Fibroblast of lung (primary cell): ENCODE data around the gene MXRA8. TPM values are rescaled to one million over a fixed set of nuclear protein-coding genes. Genes with fewer than 3 reads are reported as not detected.

Experiments
- polyA plus RNA-seq, 2 donors: library from polyadenylated mRNA; depleted of rRNA in 1 of 2; stranded (reverse) in 1 of 2; unstranded in 1 of 2; fragments of >200 nt; gene quantifications; 2 replicates each; pipeline ENCODE4 v1.2.1, GENCODE V29; 2011 to 2012; ENCODE audit warnings: missing spikeins in 1 of 2
- total RNA-seq: library from RNA; depleted of rRNA; stranded (reverse); fragments of >200 nt; gene quantifications from 2 replicates; pipeline ENCODE4 v1.2.1, GENCODE V29; 2014

MXRA8 gene
- total and polyA plus RNA-seq, 2 donors (not counting 1 experiment from before 2014, with no cell fraction given) = 205 to 397 TPM

Other genes starting within 250 kb of the MXRA8 start
- gene C1orf159, start 242.5 kb downstream of the MXRA8 start, total RNA-seq = 3.1 and 3.3 TPM in 2 replicates
- gene C1orf159, start 242.5 kb downstream of the MXRA8 start, polyA plus RNA-seq = 2.6 and 3.4 TPM in 2 replicates
- gene TTLL10, start 184.7 kb downstream of the MXRA8 start, total RNA-seq = under 0.01 TPM in 1 of 2 replicates, not detected in the other
- not detected in 2 replicates for gene TTLL10, start 184.7 kb downstream of the MXRA8 start, polyA plus RNA-seq
- 0.77 and 1.3 TPM in 2 replicates for gene TNFRSF18, start 152.0 kb downstream of the MXRA8 start, total RNA-seq
- 0.10 TPM in 1 of 2 replicates, not detected in the other for gene TNFRSF18, start 152.0 kb downstream of the MXRA8 start, polyA plus RNA-seq
- under 0.01 and 0.17 TPM in 2 replicates for gene TNFRSF4, start 144.4 kb downstream of the MXRA8 start, total RNA-seq
- 0.05 TPM in 1 of 2 replicates, not detected in the other for gene TNFRSF4, start 144.4 kb downstream of the MXRA8 start, polyA plus RNA-seq
- gene SDF4, start 126.6 kb downstream of the MXRA8 start, total RNA-seq = 81.9 and 127 TPM in 2 replicates
- gene SDF4, start 126.6 kb downstream of the MXRA8 start, polyA plus RNA-seq = 133 and 180 TPM in 2 replicates
- 19.3 and 19.5 TPM in 2 replicates for gene B3GALT6, start 126.3 kb downstream of the MXRA8 start, total RNA-seq
- gene B3GALT6, start 126.3 kb downstream of the MXRA8 start, polyA plus RNA-seq = 15.7 and 17.9 TPM in 2 replicates
- 1.0 and 4.1 TPM in 2 replicates for gene C1QTNF12, start 111.8 kb downstream of the MXRA8 start, total RNA-seq
- 0.27 and 0.60 TPM in 2 replicates for gene C1QTNF12, start 111.8 kb downstream of the MXRA8 start, polyA plus RNA-seq
- 39.5 and 47.2 TPM in 2 replicates for gene UBE2J2, start 84.7 kb downstream of the MXRA8 start, total RNA-seq
- 32.3 and 50.9 TPM in 2 replicates for gene UBE2J2, start 84.7 kb downstream of the MXRA8 start, polyA plus RNA-seq
- gene SCNN1D, start 78.1 kb downstream of the MXRA8 start, total RNA-seq = 1.0 and 2.5 TPM in 2 replicates
- gene SCNN1D, start 78.1 kb downstream of the MXRA8 start, polyA plus RNA-seq = 0.44 TPM in 2 replicates
- 34.7 and 50.9 TPM in 2 replicates for gene ACAP3, start 50.6 kb downstream of the MXRA8 start, total RNA-seq
- gene ACAP3, start 50.6 kb downstream of the MXRA8 start, polyA plus RNA-seq = 15.3 and 15.7 TPM in 2 replicates
- 12.7 and 13.1 TPM in 2 replicates for gene PUSL1, start 50.0 kb downstream of the MXRA8 start, total RNA-seq
- gene PUSL1, start 50.0 kb downstream of the MXRA8 start, polyA plus RNA-seq = 7.1 and 9.6 TPM in 2 replicates
- gene INTS11, start 33.9 kb downstream of the MXRA8 start, total RNA-seq = 46.2 and 69.2 TPM in 2 replicates
- gene INTS11, start 33.9 kb downstream of the MXRA8 start, polyA plus RNA-seq = 44.1 and 73.0 TPM in 2 replicates
- gene CPTP, start 33.8 kb downstream of the MXRA8 start, total RNA-seq = 9.0 and 10.1 TPM in 2 replicates
- gene CPTP, start 33.8 kb downstream of the MXRA8 start, polyA plus RNA-seq = 6.0 and 6.2 TPM in 2 replicates
- 0.17 and 0.26 TPM in 2 replicates for gene TAS1R3, start 27.3 kb downstream of the MXRA8 start, total RNA-seq
- 0.01 and 0.02 TPM in 2 replicates for gene TAS1R3, start 27.3 kb downstream of the MXRA8 start, polyA plus RNA-seq
- 78.3 and 107 TPM in 2 replicates for gene DVL1, start 9.1 kb downstream of the MXRA8 start, total RNA-seq
- gene DVL1, start 9.1 kb downstream of the MXRA8 start, polyA plus RNA-seq = 9.1 and 12.5 TPM in 2 replicates
- gene AURKAIP1, start 16.7 kb upstream of the MXRA8 start, total RNA-seq = 83.2 and 85.2 TPM in 2 replicates
- gene AURKAIP1, start 16.7 kb upstream of the MXRA8 start, polyA plus RNA-seq = 42.2 and 66.9 TPM in 2 replicates
- 87.1 and 102 TPM in 2 replicates for gene CCNL2, start 40.8 kb upstream of the MXRA8 start, total RNA-seq
- gene CCNL2, start 40.8 kb upstream of the MXRA8 start, polyA plus RNA-seq = 70.5 and 116 TPM in 2 replicates
- gene MRPL20, start 48.7 kb upstream of the MXRA8 start, total RNA-seq = 80.1 and 81.7 TPM in 2 replicates
- gene MRPL20, start 48.7 kb upstream of the MXRA8 start, polyA plus RNA-seq = 150 and 188 TPM in 2 replicates
- 1.3 and 2.0 TPM in 2 replicates for gene ANKRD65, start 62.7 kb upstream of the MXRA8 start, total RNA-seq
- 0.84 and 1.9 TPM in 2 replicates for gene ANKRD65, start 62.7 kb upstream of the MXRA8 start, polyA plus RNA-seq
- gene VWA1, start 77.1 kb upstream of the MXRA8 start, total RNA-seq = 2.6 and 3.1 TPM in 2 replicates
- 1.7 and 2.5 TPM in 2 replicates for gene VWA1, start 77.1 kb upstream of the MXRA8 start, polyA plus RNA-seq
- under 0.01 and 0.17 TPM in 2 replicates for gene ATAD3C, start 91.1 kb upstream of the MXRA8 start, total RNA-seq
- gene ATAD3C, start 91.1 kb upstream of the MXRA8 start, polyA plus RNA-seq = not detected in 2 replicates
- gene ATAD3B, start 113.2 kb upstream of the MXRA8 start, total RNA-seq = 14.4 and 15.0 TPM in 2 replicates
- gene ATAD3B, start 113.2 kb upstream of the MXRA8 start, polyA plus RNA-seq = 7.0 and 11.6 TPM in 2 replicates
- gene ATAD3A, start 153.6 kb upstream of the MXRA8 start, total RNA-seq = 14.4 and 18.0 TPM in 2 replicates
- gene ATAD3A, start 153.6 kb upstream of the MXRA8 start, polyA plus RNA-seq = 12.5 and 19.8 TPM in 2 replicates
- gene TMEM240, start 182.1 kb upstream of the MXRA8 start, total RNA-seq = 4.9 and 5.4 TPM in 2 replicates
- gene TMEM240, start 182.1 kb upstream of the MXRA8 start, polyA plus RNA-seq = 1.3 and 1.4 TPM in 2 replicates
- gene SSU72, start 216.3 kb upstream of the MXRA8 start, total RNA-seq = 65.1 and 72.7 TPM in 2 replicates
- 127 and 135 TPM in 2 replicates for gene SSU72, start 216.3 kb upstream of the MXRA8 start, polyA plus RNA-seq
- 0.50 and 0.77 TPM in 2 replicates for gene FNDC10, start 241.6 kb upstream of the MXRA8 start, total RNA-seq
- gene FNDC10, start 241.6 kb upstream of the MXRA8 start, polyA plus RNA-seq = 1.6 and 2.0 TPM in 2 replicates